HS-5 (cell line): Measurements from ENCODE around the gene KLF6.

Experiments
- DNase-seq: peaks from one replicate; pipeline ENCODE4 v3.0.0-alpha.2; 2012; ENCODE audit warnings: low read depth

KLF6 gene

GRCh38 chr10:3787816-3788215 is 2.8 kb upstream of the KLF6 start:
- DNase-seq: no peak

DNA sequence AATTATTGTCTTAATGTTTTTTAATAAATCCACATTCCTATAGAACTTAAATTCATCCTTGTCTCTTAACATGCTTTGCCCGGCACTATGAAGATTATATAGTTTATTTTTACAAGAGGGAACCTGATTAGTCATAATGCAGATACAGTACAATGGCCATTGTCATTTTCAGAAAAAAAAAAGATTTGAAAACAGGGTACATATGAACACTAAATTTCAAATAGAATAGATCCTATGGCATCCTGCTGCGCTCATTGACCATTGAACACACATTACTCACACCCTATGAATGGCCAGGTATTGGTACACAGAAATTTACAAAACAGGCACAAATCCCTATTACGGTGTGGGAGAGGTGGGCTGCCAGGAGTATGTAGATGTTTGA is 2.0 kb upstream of the KLF6 start:
- DNase-seq: no peak

- DNase-seq: no peak
These were observed 1.4 kb upstream of the KLF6 start for GRCh38 chr10:3786295-3787015.

GRCh38 chr10:3785851-3786271 is 852 bp upstream of the KLF6 start:
- no peak for DNase-seq

DNA sequence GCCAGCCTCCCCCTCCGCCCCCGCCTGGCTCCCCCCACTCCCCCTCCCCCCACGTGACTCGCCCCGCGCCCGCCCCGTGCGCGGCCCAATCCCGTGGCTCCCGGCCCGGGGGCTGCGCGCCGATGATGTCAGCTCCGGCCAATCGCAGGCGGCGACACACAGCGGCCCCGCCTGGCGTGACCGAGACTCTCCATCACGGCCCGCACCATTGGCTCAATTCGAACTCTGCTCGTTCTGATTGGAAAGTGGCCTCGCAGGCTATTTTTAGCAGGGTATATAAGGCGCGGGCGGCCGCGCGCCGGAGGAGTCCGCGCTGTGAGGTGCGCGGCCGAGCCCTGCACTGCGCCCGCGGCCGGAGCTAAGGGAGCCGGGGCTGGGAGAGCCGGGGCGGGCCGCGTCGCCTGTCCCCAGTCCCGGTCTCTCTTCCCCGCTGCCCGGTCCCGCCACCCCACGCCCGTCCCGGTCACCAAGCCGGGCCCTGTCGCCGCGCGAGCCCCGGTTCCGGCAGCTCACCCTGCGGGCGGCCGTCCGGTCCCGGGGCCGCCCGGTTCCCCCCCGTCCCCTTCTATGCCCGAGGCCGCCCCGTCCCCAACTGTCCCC is 342 bp upstream of the KLF6 start:
- DNase-seq: peak; percentile 80

DNA sequence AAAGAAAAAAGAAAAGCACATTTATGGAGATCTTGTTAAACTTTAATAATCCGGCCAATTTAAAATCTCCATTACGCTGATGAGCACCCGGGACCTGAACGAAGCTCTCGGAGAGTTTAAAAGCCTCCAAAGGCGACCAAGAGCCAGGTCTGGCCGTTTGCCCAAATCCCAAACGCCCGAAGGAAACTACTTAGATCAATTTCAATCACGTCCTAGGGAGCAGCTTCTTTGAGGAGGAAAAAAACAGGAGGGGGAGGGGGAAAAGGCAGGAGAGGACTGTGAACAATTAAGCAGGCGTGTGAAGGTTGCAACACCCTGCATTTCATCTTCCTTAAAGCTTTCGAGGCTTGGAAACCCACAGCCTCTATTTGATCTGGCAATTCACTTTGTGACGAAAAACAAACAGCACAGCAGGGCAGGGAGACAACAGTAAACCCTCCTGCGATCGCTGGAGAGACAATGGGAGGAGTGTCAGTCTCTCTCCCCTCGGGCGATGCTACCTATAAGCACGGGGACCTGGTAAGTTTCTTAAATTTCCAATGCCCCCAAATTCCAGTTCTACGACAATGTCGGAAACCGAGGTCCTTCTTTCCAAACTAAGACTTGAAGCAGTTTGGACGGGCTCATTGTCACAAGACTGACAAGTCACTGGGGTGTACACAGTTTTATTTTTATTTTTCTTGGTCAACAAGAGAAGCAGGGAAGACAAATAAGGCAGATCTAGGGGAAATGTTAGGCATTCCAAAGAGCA is 1.2 kb downstream of the KLF6 start:
- DNase-seq: no peak

DNA sequence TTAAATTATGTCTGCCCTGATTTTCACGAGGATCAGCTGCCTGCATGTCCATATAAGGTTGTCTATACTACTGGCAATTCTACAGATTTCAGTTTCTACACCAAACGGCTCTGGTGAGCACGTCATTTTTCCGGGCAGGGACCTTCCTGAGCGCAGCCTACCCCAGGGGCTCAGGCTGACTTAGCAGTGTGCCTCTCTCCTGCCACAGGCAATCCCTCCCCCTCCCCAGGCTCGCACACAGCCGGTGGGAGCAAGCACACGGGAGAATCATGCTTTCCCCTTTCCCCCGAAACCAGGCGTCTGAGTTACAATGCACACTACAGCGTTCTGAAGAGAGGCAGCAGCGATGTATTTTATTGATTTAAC is 1.7 kb downstream of the KLF6 start:
- DNase-seq: no peak

DNA sequence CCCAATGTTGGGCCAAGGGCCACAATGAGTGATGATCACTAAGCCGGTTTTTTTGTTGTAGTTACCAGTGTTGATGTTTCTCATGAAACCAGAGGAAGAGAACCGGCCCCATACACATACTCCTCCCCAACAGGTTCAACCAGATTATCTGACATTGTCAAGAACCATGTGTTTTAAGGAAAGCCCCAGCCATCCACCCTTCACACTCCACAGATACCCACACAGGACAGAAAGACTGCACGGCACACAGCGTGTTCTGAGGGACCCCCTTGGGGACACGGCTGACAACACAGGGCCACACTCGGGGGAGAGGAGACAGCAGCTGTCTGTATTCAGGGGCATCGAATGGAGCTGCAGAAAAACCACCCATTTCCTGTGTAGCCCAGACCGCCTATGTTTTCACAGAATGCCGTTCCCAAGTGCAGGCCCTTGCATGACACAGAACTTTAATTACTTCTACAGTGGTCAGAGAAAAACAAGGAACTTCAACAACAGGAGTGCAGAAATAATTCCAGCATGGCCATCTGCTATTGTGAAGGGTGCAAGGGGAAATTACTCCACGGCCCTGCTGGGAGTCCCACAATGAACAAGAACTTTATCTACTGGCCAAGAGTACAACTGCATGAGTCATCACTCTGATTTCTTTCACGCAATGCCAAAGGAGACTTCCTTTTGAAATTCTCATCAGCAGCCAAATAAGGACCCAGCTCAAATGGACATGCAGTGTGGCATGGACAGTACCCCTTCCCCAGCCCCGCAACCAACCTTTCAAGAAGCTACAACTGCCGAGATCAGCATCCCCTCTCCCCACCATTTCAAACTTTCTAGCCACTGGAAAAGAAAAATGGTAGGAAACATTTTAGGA is 2.3 kb downstream of the KLF6 start:
- peak; percentile 54 for DNase-seq

DNA sequence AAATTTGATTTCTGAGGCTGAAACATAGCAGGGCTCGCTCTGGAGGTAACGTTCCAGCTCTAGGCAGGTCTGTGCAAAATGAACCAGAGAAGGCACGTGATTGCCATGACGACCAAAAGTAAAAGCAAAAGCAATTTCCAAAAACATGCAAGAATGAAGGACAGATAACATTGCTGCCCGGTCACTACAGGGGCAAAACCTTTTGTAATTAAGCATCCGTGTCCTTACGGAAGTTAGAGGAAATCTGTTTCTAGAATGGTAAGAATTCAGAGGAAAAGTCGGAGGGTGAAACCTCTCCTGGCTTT is 2.9 kb downstream of the KLF6 start:
- DNase-seq: no peak

DNA sequence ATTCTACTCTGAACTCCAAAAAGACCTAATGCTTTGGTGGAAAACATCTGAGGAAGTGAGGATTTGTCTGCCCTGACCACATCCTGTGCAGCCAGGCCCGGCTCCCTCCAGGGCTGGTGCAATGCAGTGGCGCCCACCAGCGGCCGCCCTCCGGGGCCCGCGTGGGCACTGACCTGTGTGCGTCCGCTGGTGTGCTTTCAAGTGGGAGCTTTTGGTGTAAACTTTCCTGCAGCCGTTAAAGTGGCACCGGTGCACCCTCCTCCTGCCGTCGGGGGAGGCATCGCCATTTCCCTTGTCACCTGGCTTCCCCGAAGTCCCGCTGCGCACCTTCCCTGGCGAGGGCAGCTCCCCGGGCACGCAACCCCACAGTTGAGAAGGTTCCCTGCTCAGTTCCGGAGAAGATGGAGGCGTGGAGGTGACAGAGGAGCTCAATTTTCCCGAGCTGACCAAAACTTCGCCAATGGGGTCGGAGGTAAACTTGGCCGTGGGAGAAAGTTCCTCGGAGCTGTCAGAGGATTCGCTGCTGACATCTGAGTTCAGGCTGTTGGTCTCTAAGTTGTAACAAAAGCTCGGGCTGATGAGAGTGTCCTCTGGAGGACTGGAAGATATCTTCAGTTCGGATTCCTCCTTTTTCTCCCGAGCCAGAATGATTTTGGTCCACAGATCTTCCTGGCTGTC is 3.4 kb downstream of the KLF6 start:
- no peak for DNase-seq

- no peak for DNase-seq
These were observed 4.1 kb downstream of the KLF6 start for GRCh38 chr10:3780771-3781467.

GRCh38 chr10:3780021-3780770 is 4.8 kb downstream of the KLF6 start:
- DNase-seq: no peak

GRCh38 chr10:3779158-3779741 is 5.8 kb downstream of the KLF6 start:
- DNase-seq: no peak

GRCh38 chr10:3778692-3779157 is 6.3 kb downstream of the KLF6 start:
- DNase-seq: no peak

GRCh38 chr10:3777981-3778691 is 6.9 kb downstream of the KLF6 start:
- no peak for DNase-seq

- DNase-seq: no peak
These were observed 8.0 kb downstream of the KLF6 start for GRCh38 chr10:3776796-3777571.

- no peak for DNase-seq
These were observed 9.1 kb downstream of the KLF6 start for GRCh38 chr10:3775696-3776551.
